ACC112 (cell line): ENCODE data around the gene ZFR2.
"Not testable (repeated sequence)": the region's sequence is repeated elsewhere in the genome, so short reads cannot be mapped to it uniquely, and the experiment has no call there.

Experiments
- H2AFZ ChIP-seq: fragments of 200-600 bp; sonication (generic); one replicate; pipeline ENCODE4 v1.6.0; 2017; ENCODE audit warnings: antibody characterized with exemption, low read length; ENCODE audit not compliant: unreplicated experiment
- H3K27ac ChIP-seq: fragments of 200-600 bp; sonication (generic); 2 replicates; pipeline ENCODE4 v1.5.1; 2014; ENCODE audit warnings: low read depth, mild to moderate bottlenecking, antibody characterized with exemption, low read length, moderate library complexity
- H3K27me3 ChIP-seq: fragments of 200-600 bp; sonication (generic); 2 replicates; pipeline ENCODE4 v1.6.1; 2014; ENCODE audit warnings: mild to moderate bottlenecking, antibody characterized with exemption, low read length, moderate library complexity, mixed read lengths; ENCODE audit not compliant: insufficient read depth
- H3K36me3 ChIP-seq: fragments of 200-600 bp; sonication (generic); 2 replicates; pipeline ENCODE4 v1.6.1; 2016; ENCODE audit warnings: mild to moderate bottlenecking, antibody characterized with exemption, low read length, moderate library complexity, mixed read lengths; ENCODE audit not compliant: insufficient read depth
- H3K4me1 ChIP-seq: fragments of 200-600 bp; sonication (generic); one replicate; pipeline ENCODE4 v1.6.1; 2016; ENCODE audit warnings: low read length, mixed read lengths; ENCODE audit not compliant: insufficient read depth, unreplicated experiment, control insufficient read depth
- H3K4me3 ChIP-seq: fragments of 200-600 bp; sonication (generic); 2 replicates; pipeline ENCODE4 v1.5.1; 2014; ENCODE audit warnings: mild to moderate bottlenecking, low read depth, low read length
- H3K79me2 ChIP-seq: fragments of 200-600 bp; sonication (generic); one replicate; pipeline ENCODE4 v1.6.0; 2016; ENCODE audit warnings: low read length; ENCODE audit not compliant: control insufficient read depth, unreplicated experiment, insufficient read depth

The ZFR2 gene

DNA sequence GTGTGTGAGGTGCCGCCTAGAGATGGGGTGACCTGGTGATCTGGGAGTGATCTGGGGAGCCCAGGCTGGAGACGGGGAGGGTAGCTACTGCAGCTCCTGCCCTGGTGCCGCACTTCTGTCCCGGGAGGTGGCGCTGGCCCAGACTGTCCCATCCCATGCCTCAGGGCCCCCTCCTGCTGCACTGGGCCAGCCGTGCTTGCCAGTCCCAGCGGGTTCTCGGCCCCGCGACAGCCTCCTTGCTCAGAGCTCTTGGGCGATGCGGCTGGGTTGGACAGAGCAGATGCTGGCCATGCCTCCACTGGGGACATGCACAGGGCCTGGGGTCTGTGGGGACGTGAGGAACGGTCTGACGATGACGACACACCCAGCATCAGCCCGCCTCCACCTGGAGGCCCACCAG is 99.3 kb downstream of the ZFR2 start:
- Histone ChIP-seq H3K36me3 (no peaks in the 10 kb centered on the region), H3K27ac (no peak overlapping the region), H2AFZ (no peak overlapping the region)

DNA sequence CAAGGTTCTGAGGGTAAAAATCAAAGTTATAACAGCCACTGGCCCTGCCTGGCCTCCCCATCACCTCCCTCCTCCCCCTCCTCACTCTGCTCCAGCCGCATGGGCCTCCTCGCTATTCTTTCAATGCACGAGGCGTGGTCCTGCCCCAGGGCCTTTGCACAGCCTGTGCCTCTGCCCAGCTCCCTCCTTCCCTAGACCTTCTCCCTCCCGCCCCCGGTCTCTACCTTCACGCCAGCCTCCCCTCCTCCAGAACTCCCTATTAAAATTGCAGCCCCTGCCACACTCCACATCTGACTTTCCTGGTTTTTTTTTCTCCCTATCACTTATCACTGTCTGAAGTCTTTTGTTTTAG is 100.1 kb downstream of the ZFR2 start:
- Histone ChIP-seq H3K27me3 (no peaks in the 10 kb centered on the region), H3K79me2 (no peaks in the 10 kb centered on the region), H3K36me3 (no peaks in the 10 kb centered on the region), H3K27ac (no peak overlapping the region), H2AFZ (no peak overlapping the region), H3K4me1 (no peaks in the 10 kb centered on the region), H3K4me3 (no peak overlapping the region)

More for the DNA sequence above, 99.3 kb downstream of the ZFR2 start:
- no peak overlapping the region for H3K4me3 ChIP-seq
- H3K79me2 ChIP-seq = no peaks in the 10 kb centered on the region
- no peaks in the 10 kb centered on the region for H3K27me3 ChIP-seq
- H3K4me1 ChIP-seq = no peaks in the 10 kb centered on the region

DNA sequence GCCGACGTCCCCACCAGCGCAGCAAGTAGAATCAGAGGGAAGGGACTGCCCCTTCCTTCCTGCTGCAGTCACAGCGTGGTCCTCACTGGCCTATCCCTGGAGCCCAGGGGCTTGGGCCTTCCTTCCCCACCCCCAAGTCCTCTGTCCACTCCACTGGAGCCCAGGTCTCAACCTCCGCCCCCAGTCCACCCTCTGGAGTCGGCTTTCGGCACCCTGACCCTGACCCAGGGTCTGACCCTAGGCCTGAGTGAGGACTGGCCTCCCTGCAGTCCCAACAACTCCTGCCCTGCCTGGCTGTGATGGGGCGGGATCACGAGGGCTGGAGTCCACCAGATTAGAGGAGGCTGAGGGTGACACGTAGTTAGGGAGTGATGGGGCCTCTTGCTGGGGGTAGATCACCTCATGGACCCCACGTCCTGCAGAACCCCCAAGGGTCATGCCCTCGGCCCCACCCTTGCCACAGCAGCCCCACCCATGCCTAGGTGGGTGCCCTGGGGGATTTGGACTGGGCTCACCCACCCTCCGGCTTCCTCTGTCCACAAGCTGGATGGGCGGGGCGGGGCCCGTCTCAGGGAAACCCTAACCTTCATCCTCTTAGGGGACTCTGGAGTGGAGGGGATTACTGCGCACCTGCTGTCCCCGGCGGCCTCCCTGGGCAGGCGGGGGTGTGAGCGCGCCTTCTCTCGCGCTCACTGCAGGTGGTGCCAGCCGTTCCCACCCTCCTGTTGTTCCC is 100.7 kb downstream of the ZFR2 start:
- no peak overlapping the region for H2AFZ ChIP-seq

DNA sequence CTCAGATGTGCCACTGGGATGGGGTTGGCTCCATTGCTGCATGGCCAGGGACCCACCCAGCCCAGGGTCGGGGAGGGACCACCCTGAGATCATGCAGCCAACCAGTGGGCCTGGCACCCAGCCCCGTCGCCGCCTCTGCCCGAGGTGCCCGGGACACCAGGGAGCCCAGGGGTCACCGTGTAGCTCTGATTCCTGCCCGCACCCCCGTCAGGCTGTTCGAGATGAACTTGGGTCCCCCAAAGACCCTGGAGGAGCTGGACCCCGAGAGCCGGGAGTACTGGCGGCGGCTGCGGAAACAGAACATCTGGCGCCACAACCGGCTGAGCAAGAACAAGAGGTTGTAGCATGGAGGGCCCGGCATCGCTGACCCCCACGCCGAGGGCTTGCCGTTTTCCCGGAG is 101.8 kb downstream of the ZFR2 start:
- H3K27me3 ChIP-seq = no peaks in the 10 kb centered on the region
- H3K4me1 ChIP-seq = peaks cover 2% of the 10 kb centered on the region
- H3K4me3 ChIP-seq = no peak overlapping the region
- no peaks in the 10 kb centered on the region for H3K79me2 ChIP-seq
- H3K36me3 ChIP-seq = no peaks in the 10 kb centered on the region
- no peak overlapping the region for H3K27ac ChIP-seq
- H2AFZ ChIP-seq = no peak overlapping the region

More for the DNA sequence above, 100.7 kb downstream of the ZFR2 start:
- Histone ChIP-seq H3K27ac (no peak overlapping the region), H3K36me3 (no peaks in the 10 kb centered on the region), H3K79me2 (no peaks in the 10 kb centered on the region), H3K27me3 (no peaks in the 10 kb centered on the region), H3K4me3 (no peak overlapping the region), H3K4me1 (peaks cover 2% of the 10 kb centered on the region)

DNA sequence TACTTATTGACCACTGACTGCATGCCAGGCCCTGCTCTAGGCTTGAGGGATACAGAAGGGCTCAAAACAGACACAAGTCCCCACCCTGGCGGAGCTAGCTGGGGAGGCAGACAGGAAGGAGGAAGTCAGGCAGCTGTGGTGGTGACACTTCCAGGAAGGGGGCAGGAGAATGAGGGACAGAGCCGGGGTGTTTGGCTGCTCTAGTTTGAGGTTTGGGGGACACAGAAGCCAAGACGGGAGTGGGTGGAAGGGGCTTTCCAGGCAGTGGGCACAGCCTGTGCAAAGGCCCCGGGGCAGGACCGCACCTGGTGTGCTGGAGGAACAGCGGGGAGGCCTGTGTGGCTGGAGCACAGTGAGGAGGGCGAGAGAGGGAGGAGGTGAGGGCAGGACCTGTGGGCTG is 102.3 kb downstream of the ZFR2 start:
- Histone ChIP-seq H3K27me3 (no peaks in the 10 kb centered on the region), H3K4me3 (no peak overlapping the region), H3K4me1 (peaks cover 2% of the 10 kb centered on the region), H3K36me3 (no peaks in the 10 kb centered on the region), H2AFZ (no peak overlapping the region), H3K79me2 (no peaks in the 10 kb centered on the region), H3K27ac (no peak overlapping the region)

DNA sequence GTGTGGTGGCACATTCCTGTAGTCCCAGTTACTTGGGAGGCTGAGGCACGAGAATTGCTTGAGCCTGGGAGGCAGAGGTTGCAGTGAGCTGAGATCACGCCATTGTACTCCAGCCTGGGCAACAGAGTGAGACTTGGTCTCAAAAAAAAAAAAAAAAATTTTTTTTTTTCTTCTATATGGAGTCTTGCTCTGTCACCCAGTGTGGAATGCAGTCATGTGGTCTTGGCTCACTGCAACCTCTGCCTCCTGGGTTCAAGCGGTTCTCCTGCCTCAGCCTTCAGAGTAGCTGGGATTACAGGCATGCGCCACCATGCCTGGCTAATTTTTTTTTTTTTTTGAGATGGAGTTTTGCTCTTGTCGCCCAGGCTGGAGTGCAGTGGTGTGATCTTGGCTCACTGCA is 103.1 kb downstream of the ZFR2 start:
- not testable (repeated sequence) for H3K79me2 ChIP-seq, H3K4me3 ChIP-seq, H3K4me1 ChIP-seq, H3K27ac ChIP-seq, H3K27me3 ChIP-seq, H2AFZ ChIP-seq, H3K36me3 ChIP-seq

DNA sequence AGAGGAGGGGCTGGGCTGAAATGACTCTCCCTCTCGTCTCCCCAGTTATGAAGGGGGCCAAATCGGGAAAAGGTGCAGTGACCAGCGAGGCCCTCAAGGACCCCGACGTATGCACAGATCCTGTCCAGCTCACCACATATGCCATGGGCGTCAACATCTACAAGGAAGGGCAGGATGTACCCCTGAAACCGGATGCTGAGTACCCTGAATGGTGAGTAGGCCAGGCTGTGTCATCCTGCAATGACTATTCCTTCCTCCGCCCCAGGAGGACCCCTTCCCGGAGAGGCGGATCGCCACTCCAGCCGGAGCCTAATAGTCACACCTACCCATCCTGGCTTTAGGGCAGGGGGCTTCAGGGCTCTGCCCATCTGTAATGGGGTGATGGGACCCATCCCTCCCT is 103.7 kb downstream of the ZFR2 start:
- Histone ChIP-seq H3K4me1 (peaks cover 2% of the 10 kb centered on the region), H3K79me2 (peaks cover 7% of the 10 kb centered on the region), H2AFZ (no peak overlapping the region)

DNA sequence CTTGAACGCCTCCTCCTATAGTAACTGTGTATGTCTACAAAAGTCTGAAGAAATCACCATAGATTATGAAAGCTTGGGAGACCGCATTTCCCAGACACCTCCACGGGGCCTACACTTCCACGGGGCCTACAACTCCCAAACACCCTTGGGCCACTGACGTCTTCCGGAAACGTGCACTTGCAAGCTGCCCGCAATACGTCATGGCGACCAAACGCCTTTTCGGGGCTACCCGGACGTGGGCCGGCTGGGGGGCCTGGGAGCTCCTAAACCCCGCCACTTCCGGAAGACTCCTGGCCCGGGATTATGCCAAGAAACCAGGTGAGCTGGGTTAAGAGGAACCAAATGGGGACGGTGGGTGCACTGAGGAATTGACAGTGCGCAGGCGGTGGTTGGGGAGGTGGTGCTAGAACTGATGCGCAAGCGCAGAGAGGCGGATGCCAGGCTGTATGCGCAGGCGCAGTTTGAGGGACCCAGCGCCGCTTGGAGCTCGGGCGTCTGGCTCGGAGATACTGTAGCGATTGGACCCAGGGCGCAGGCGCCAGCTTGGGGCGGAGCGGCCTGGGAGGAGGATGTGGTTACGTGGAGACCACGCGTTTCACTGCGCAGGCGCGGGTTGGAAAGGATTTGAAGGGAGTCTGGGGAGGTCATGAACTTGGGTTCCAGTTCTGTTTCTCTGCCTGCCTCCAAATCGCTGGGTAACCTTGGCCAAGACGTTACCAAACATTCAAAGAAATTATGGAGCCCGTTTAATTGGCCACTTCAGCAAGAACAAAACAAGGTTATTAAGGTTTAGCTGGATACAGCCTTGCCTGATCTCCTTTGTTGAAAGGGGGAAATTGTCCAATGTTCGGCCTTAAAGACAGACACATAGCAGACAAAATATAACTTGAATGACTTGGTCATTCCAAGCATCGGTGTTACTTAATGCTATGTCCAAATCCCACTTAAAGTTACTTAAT is 106.1 kb downstream of the ZFR2 start, which contains the start of gene MRPL54:
TSS of gene MRPL54 (plus strand) at position 182 of the 959 bp plus-strand sequence. CDS start at position 201, 19 bp downstream.
- H3K79me2 ChIP-seq = peaks cover 11% of the 10 kb centered on the region
- H3K27ac ChIP-seq = peak within 1 kb of the TSS; percentile 89
- no peaks in the 10 kb centered on the region for H3K27me3 ChIP-seq
- H3K4me1 ChIP-seq = peaks cover 2% of the 10 kb centered on the region
- H2AFZ ChIP-seq = peak within 1 kb of the TSS; percentile 69
- peak within 1 kb of the TSS; percentile 90 for H3K4me3 ChIP-seq
- H3K36me3 ChIP-seq = no peaks in the 10 kb centered on the region

More for the DNA sequence above, 103.7 kb downstream of the ZFR2 start:
- H3K4me3 ChIP-seq = no peak overlapping the region
- H3K27me3 ChIP-seq = no peaks in the 10 kb centered on the region
- no peak overlapping the region for H3K27ac ChIP-seq
- H3K36me3 ChIP-seq = no peaks in the 10 kb centered on the region

DNA sequence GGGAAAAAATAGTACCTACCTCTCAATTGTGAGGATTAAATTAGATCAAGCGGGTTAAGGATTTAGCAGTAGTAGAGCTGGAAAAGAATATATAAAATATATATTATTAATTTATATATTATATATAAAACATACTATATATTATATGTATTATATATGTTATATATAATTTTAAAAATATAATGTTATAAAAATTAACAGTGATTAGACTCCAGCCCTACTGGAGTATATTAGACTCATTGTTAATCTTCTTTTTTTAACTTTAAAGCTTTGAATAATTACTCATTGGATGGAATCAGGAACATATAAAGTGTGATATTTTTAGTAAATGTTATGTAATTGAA is 106.7 kb downstream of the ZFR2 start:
- Histone ChIP-seq H3K79me2 (peaks cover 11% of the 10 kb centered on the region), H2AFZ (peak overlapping the region; percentile 69), H3K4me1 (peaks cover 2% of the 10 kb centered on the region), H3K36me3 (no peaks in the 10 kb centered on the region), H3K4me3 (peak overlapping the region; percentile 90), H3K27me3 (no peaks in the 10 kb centered on the region), H3K27ac (peak overlapping the region; percentile 89)

DNA sequence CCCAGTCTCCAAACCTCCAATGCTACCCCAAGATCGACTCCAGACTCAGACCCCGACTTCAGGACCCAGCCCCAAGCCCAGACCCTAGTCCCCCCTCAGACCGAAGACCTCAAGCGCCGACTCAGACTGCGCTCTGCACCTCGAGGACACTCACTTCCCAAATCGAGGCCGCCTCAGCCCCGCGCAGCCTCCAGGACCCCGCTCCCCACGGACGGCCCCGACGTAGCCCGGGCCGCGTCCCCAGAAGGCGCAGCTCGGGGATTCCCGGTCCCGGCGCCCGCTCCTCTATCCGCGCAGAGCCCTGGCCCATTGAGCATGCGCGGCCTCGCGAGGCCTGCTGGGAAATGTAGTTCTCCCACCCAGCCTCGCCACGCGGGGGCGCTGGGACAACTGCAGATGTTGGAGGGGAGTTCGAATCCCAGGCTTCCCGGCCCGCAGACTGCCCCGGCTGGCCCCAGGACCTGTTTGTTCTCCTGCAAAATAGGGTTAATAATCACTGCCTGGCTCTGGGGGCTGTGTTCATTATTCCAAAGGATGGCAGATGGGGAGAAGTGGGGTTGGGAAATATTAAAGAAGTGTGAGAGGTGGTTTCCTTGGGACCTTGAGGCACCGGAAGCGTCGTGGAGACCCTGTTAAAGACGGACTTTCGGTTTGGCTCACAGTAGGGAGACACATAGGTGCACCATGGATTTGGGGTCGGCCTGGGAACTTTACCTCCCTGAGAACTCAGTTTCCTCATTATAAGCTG is 107.3 kb downstream of the ZFR2 start, which contains the start of gene APBA3:
TSS of gene APBA3 (minus strand) at position 311 of the 748 bp plus-strand sequence. CDS start 1,428 bp downstream, outside the sequence.
- no peaks in the 10 kb centered on the region for H3K27me3 ChIP-seq
- H3K4me3 ChIP-seq = peak within 1 kb of the TSS; percentile 90
- peak within 1 kb of the TSS; percentile 89 for H3K27ac ChIP-seq
- H3K36me3 ChIP-seq = no peaks in the 10 kb centered on the region
- peaks cover 11% of the 10 kb centered on the region for H3K79me2 ChIP-seq
- peaks cover 2% of the 10 kb centered on the region for H3K4me1 ChIP-seq
- peak within 1 kb of the TSS; percentile 69 for H2AFZ ChIP-seq
